ENCODE data around the gene CISD2.
"Not testable (repeated sequence)": the region's sequence is repeated elsewhere in the genome, so short reads cannot be mapped to it uniquely, and the experiment has no call there.

Gene CISD2

DNA sequence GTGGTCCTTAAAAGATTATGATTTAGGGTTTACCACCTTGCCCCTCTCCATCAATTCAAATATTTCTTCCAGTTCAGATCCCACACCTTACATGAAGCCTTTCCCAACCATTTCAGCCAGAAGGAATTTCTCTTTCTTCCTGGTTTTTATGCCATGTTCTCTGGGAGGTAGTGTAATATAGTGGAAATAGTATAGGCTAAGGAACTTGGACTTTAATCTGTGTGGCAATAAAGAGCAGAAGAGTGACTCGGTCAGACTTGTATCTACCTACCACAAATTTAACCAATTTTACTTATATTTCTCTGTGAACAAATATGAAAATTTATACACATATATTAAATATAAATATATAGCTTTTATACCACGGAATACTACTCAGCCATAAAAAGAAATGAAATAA, 18.4 kb upstream of the CISD2 start:
- DNase-seq, result no peak

DNA sequence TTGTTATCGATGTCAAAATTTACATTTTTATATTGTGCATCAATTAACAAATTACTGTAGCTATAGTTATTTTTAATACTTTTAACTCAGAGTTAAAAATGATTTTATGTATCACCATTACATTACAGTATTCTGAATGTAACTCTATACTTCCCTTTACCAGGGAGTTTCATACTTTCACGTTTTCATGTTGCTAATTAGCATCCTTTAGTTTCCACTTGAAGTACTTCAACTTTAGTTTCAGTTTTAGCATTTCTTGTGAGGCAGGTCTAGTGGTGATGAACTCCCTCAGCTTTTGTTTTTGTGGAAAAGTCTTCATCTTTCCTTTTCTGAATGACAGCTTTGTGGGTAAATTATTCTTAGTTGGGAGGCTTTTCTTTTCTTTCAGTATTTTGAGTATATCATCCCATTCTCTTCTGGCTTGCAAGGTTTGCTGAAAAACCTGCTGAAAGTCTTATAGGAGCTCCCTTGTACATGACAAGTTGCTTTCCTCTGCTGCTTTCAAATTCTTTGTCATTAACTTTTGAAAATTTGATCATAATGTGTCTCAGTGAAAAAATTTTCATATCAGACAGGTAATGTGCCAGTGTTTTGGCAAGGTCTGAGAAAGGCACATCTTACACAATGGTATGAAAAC, 9.8 kb upstream of the CISD2 start:
- no peak for DNase-seq

DNA sequence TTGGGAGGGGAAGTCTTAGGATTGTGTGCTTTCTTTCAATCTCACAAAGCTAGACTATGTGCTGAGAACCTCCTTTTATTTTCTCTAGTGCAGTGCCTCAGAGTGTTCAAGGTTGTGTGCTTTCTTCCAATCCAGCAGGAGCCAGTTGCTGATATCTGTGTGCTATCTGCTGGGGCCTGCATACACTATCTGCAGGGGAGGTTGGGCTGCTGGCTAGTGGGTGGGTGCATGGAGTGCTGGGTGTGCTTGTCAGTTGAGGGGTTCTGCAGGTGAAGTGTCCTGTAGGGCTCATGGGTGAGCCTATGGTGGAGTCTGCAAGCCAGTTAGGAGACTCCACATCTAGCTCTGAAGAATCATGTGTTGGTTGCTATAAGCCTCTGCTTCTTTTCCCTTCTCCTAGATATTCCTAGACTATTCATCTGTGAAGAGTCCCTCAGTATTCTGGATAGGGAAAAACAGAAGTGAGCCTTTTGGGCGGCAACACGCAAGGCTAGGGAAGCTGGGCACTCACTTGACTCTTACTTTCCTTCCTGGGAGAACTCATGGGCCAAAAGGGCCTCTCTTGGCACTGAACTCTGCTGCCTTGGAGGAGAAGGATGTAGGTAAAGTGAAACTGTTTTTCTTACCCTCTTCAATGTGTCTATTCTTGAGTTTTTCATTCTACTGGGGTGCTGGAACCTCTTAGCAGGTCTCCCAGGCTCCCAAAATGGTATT, 8.0 kb upstream of the CISD2 start:
- DNase-seq, result no peak

DNA sequence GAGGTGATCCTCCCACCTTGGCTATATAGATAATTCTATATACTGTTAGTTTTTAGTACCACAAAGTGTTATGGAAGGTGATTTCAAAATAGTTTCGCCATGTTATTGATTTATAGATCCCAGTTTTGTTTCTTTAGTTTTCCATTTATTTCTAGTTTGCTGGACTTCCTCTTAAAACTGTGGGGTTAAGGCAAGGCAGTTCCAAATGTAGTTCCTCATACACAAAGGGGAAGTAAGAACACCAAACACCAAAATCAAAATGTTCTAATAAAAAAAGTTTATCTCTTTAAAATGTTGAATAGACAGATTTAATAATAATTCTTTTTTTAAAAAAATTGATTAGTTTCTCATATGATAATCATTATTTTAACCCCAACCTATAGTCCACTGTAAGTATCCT, 6.8 kb upstream of the CISD2 start:
- no peak for DNase-seq

DNA sequence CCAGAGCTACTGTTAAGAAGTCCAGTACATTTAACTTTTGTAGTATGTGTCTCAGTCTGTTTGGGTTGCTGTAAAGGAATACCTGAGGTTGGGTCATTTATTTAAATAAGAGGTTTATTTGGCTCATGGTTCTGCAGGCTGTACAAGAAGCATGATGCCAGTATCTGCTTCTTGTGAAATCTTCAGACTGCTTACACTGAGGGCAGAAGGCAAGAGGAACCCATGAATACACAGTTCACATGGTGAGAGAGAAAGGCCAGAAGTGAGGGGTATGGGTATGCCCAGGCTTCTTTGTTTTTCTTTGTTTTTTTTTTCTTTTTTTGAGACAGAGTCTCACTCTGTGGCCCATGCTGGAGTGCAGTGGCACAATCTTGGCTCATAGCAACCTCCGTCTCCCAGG, 6.0 kb upstream of the CISD2 start:
- DNase-seq, result no peak

DNA sequence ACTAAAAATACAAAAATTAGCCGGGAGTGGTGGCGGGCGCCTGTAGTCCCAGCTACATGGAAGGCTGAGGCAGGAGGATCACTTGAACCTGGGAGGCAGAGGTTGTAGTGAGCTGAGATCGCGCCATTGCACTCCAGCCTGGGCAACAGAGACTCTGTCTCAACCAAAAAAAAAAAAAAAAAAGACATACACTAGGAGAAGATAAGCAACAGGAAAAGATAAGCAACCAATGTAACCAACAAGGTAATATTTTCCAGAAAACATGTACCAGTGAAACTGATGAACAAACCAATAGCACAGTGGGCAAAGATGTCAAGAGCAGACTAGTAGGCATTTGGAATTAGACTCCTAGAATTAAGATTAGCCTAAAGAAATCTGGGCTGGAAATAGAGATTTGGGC, 3.5 kb upstream of the CISD2 start:
- peak in 1 of 5 experiments; percentile 46 for DNase-seq

DNA sequence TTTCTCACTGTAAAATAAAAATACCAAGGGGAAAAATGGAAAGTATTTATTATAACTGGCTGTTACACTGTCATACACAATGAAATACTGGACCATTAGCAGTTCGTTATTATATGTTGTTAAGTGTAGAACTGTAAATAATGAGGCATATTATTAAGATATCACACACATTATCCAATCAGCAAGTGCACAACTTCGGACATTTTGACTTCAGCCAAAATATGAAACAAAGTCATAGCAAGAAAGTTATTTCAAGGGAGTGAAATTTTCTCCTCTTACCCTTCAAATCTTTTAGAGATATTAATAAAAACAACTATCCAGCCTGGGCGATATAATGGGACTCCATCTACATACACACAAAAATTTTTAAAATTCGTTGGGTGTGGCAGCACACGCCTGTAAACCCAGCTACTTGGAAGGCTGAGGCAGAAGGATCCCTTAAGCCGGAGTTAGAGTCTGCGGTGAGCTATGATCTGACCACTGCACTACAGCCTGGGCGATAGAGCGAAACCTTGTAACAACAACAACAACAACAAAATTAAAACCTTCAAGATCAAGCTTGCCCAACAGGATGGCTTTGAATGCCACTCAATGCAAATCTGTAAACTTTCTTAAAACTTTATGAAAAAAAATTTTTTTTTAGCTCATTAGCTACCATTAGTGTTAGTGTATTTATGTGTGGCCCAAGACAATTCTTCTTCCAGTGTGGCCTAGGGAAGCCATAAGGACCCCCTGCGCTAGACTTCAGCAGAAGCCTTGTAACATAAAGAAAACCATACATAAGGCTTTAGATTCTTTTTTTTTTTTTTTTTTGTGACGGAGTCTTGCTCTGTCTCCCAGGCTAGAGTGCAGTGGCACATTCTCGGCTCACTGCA, 1.3 kb upstream of the CISD2 start:
- DNase-seq, result peak in 1 of 5 experiments; percentile 18

DNA sequence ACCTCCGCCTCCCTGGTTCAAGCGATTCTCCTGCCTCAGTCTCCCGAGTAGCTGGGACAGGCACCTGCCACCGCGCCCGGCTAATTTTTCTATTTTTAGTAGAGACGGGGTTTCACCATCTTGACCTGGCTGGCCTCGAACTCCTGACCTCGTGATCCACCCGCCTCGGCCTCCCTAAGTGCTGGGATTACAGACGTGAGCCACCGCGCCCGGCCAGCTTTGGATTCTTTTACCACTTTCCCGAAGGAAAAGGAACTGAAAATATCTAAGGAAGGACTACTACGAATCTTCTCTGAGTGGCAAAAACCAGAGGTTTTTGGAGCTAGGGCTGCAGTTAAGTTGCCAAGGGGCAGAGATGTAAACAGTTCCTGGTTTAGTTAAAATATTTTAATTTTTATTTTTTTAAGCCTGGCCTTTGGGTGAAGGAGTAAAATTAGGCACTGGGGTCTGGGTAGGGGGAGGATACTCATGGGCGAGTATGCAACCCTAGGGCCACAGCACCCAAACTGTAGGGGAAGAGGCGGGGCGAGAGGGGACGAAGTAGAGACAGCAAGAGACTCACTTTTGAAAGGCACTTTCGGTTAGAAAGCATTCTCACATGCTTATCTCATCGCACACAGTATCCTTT, 525 bp upstream of the CISD2 start:
- peak in 1 of 5 experiments; percentile 2 for DNase-seq

DNA sequence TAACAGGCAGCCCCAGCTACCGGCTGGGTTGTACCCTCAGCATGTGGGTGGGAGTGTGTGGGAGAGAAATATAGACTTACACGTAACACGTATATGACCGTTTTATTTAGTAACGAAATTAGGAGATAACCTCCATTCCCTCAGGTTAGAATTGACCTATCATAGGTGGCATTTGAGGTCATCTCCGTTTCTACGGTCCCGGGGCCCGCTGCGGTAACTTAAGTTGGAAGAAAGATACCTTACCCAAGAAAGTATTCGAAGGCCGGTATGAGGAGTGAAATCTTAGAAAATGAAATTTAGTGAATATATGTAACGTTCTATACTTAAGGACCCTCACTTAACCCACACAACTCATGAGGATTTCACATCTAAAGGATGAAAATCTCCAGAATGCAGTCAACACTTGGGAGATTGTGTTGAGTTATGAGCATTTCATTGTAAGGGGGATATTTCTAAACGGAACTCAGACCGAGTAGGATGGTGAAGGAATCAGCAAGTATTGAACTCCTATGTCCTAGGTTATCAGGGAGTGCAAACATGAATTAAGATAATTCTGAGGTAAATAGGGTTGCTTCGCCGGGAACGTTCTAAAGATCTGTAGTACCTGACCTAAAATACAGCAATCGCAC, 891 bp downstream of the CISD2 start:
- peak in 1 of 5 experiments; percentile 39 for DNase-seq

DNA sequence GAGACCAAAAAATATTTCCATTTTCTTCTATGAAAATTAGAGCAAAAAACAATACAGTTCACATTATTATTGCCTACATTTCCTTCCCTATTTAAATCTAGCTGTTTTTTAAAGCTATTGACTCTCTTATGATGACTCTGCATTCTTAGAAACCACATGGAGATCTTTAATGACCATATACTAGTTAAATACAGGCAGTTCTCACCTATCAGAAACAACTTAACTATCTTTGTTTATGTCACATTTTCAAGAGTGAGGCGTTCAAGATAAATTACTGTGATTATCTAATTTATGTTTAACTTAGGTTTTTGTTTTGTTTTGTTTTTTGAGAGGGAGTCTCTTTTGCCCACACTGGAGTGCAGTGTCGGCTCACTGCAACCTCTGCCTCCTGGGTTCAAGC, 3.0 kb downstream of the CISD2 start:
- peak in 1 of 5 experiments; percentile 42 for DNase-seq

DNA sequence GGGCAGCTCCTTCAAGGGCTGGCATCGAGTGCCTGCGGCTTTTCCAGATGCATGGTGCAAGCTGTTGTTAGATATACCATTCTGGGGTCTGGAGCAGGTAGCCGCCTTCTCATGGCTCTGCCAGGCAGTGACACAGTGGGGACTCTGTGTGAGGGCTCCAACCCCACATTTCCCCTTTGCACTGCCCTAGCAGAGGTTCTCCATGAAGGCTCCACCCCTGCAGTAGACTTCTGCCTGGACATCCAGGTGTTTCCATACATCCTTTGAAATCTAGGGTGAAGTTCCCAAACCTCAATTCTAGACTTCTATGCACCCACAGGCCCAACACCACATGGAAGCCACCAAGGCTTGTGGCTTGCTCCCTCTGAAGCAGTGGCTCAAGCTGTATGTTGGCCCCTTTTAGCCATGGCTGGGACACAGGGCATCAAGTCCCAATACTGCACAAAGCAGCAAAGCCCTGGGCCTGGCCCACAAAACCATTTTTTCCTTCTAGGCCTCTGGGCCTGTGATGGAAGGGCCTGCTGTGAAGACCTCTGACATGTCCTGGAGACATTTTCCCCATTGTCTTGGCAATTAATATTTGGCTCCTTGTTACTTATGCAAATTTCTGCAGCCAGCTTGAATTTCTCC, 8.8 kb downstream of the CISD2 start:
- DNase-seq, result not testable (repeated sequence)

DNA sequence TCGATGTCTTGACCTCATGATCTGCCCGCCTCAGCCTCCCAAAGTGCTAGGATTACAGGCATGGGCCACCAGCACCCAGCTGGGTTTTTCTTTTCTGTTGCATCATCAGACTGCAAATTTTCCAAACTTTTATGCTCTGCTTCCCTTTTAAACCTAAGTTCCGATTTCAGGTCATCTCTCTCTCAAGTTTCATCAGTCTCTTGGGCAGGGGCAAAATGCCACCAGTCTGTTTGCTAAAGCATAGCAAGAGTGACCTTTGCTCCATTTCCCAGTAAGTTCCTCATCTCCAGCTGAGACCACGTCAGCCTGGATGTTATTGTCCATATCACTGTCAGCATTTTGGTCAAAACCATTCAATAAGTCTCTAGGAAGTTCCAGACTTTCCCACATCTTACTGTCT, 9.6 kb downstream of the CISD2 start:
- DNase-seq, result not testable (repeated sequence)

DNA sequence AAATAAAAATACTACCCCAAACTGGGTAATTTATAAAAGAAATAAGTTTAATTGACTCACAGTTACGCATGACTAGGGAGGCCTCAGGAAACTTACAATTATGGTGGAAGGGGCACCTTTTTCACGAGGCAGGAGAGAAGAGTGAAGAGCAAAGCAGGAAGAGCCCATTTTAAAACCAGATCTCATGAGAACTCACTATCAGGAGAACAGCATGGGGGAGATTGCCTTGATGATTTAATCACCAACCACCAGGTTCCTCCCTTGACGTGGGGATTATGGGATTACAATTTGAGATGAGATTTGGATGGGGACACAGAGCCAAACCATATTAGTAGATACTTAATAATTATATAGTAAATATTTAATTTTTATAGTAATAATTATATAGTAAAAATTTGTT, 10.1 kb downstream of the CISD2 start:
- no peak for DNase-seq

DNA sequence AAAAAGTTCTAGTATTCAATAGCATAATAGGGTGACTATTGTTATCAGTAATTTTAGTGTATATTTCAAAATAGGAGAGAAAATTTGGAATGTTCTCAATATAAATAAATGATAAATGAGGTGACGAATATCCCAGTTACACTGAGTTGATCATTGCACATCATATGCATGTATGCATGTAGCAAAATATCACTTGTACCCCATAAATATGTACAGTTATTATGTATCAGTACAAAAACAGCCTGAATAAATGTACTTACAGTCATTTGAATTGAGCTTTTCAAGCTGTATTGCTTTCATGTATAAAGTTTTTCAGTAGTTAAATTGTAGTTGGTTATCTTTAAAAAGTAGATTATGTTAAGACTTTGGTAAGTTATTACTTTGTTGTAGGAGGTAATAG, 12.6 kb downstream of the CISD2 start:
- DNase-seq, result no peak

DNA sequence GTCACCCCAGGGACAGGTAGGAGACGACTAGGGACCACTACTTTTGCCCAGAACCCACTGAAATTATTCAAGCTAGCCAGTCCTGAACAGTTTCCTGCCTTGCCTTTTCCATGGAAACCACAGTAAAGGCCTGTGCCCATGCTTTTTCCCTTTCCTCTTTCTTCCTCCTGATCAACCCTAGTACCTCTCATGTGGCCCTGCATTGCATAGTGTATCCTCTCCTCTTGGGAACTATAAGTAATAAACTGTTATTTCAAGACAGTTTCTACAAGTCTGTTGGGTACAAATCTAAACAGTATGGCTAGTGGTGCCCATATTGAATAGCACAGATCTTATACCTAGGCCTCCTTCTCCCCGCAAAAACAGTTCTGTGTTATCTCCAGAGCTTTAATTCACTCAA, 14.5 kb downstream of the CISD2 start:
- no peak for DNase-seq

DNA sequence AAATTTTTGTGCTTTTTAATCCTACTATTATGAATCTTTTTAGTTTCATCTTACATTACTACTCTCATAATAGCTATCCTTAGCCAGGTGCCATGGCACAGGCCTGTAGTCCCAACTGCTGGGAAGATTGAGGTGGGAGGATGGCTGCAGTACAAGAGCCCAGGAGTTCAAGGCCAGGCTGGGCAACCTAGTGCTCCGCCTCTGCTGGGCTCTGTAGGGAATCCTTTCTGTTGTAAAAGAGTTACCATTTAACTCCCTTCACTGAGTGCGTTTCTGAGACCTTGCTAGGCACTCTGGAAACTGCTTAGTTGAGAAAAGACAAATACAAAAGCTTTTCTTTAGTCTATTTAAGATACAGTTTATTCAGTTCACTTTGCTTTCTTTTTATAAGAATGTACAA, 19.8 kb downstream of the CISD2 start:
- not testable (repeated sequence) for DNase-seq

DNA sequence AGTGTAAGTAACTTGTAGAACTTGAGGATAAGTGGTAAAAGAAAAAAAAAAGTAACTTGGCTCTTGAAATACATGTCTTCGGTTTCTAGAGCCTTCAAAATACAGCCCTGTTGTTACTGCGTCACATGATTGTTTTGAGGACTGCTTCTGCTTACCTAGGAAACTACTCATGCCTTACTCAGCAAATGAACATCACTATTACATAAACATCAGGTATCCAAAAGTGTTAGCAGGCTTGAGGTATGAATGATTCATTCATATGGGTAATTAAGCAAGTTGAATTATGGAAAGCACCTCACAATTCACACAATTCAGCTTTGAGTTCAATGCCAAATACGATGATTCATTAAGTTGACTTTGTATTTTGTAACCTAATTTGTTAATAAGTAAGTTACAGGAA, 21.1 kb downstream of the CISD2 start:
- not testable (repeated sequence) for DNase-seq

DNA sequence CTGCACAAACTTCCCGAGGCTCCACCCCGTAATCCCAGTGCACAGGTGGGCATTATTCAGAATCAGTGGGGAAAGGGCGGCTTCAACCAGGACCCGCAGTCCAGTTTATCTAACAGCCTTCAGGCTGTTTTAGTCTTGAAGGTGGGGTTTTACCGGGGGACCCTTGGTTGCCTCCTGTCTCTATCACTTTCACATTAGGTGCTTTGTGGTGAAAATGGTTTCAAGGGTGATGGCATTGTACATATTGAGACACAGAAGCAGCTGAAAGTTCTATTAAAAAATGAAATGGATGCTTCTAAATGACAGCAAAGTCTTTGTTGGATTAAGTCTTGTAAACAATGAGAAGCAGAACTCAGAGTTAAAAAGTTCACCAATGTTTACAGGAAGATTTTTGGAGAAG, 27.8 kb downstream of the CISD2 start:
- DNase-seq, result not testable (repeated sequence)

DNA sequence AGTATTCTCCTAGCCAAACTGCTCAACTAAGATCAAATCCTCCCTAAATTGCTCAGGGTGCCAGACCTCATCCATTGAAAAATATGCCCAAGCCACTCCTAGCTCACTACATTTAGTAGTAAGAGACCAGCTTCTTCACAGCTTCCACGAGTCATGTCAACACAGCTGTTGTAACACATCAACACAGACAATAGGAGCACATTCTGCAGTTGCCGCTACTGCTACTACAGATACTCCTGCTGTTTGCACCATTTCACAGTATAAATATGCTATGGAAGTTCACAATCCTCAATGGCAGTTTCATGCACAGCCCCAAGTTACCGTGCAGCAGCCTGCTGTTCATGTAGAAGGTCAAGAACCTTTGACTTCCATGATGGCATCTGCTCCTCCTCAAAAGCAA, 28.8 kb downstream of the CISD2 start:
- not testable (repeated sequence) for DNase-seq

DNA sequence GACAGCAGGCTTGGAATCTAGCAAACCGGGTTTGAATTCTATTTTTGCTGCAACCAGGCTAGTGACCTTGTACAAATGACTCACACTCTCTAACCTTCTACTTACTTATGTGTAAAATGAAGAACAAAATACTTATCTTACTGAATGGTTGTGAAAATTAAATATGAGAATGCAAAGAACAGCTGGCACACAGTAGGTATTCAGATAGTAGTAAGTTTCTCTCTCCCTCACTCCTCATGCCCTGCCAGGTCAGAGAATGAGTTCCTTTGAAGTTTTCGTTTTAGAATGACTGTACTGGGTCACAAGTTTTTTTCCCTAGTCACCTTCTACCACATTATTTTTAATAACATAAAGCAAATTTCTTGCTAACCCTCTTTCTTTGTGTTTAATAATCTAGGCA, 33.0 kb downstream of the CISD2 start:
- DNase-seq, result no peak

DNA sequence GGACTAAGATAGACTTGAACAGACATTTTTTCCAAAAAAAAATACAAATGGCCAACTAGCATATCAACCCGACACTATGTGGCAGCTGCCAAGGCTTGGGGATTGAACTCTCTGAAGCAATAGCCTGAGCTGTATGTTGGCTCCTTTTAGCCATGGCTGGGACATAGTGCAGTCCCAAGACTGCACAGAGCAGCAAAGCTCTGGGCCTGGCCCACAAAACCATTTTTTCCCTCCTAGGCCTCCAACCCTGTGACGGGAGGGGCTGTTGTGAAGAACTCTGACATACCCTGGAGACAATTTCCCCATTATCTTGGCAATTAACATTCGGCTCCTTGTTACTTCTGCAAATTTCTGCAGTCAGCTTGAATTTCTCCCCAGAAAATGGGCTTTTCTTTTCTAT, 50.1 kb downstream of the CISD2 start:
- no peak for DNase-seq

DNA sequence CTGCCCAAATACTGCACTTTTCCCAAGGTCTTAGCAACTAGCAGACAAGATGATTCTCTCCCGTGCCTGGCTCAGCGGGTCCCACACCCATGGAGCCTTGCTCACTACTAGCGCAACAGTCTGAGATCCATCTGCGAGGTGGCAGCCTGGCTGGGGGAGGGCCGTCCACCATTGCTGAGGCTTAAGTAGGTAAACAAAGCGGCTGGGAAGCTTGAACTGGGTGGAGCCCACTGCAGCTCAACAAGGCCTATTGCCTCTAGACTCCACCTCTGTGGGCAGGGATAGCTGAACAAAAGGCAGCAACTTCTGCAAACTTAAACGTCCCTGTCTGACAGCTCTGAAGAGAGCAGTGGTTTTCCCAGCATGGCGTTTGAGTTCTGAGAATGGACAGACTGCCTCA, 50.9 kb downstream of the CISD2 start:
- not testable (repeated sequence) for DNase-seq

Measured in T-helper 2 cell (primary cell).